Measurements from ENCODE around the gene EHMT1.

DNA sequence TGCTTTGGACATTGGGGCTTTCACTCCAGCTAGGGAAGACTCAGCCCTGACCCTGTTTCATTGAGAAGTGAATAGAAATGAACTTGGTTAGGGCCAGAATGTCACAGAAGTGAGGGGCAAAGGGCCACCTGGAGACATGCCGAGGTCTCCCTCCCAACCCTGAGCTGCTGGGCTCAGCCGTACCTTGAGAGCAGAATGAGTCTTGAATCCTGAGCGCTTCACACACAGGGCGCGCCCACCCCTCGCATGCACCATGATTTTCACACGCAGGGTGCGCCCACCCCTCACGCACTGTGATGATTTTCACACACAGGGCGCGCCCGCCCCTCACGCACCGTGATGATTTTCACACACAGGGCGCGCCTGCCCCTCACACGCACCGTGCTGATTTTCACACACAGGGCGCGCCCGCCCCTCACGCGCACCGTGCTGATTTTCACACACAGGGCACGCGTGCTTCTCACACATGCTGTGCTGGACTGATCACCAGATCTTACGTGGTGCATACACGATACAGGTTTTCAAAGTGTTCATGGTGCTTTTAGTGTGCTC, 99.0 kb downstream of the EHMT1 start:
- TF ChIP-seq CTCF (IDR thresholded peaks at IDR 0.05) (no peak), POLR2A (IDR thresholded peaks at IDR 0.05) (no peak)

Measured in Peyer's patch (tissue), 4 donors.